Measurements from ENCODE around the gene AP3S2. TPM values are rescaled to one million over a fixed set of nuclear protein-coding genes. Genes with fewer than 3 reads are reported as not detected.

The AP3S2 gene
- total RNA-seq, 1 experiment from 2014 or later = 35.7 TPM

- ATAC-seq = no peak
- no peaks in the 10 kb centered on the region; the same call in 1 of the 2 replicates for H3K36me3 Mint-ChIP-seq
- TF ChIP-seq, protein P1, sequence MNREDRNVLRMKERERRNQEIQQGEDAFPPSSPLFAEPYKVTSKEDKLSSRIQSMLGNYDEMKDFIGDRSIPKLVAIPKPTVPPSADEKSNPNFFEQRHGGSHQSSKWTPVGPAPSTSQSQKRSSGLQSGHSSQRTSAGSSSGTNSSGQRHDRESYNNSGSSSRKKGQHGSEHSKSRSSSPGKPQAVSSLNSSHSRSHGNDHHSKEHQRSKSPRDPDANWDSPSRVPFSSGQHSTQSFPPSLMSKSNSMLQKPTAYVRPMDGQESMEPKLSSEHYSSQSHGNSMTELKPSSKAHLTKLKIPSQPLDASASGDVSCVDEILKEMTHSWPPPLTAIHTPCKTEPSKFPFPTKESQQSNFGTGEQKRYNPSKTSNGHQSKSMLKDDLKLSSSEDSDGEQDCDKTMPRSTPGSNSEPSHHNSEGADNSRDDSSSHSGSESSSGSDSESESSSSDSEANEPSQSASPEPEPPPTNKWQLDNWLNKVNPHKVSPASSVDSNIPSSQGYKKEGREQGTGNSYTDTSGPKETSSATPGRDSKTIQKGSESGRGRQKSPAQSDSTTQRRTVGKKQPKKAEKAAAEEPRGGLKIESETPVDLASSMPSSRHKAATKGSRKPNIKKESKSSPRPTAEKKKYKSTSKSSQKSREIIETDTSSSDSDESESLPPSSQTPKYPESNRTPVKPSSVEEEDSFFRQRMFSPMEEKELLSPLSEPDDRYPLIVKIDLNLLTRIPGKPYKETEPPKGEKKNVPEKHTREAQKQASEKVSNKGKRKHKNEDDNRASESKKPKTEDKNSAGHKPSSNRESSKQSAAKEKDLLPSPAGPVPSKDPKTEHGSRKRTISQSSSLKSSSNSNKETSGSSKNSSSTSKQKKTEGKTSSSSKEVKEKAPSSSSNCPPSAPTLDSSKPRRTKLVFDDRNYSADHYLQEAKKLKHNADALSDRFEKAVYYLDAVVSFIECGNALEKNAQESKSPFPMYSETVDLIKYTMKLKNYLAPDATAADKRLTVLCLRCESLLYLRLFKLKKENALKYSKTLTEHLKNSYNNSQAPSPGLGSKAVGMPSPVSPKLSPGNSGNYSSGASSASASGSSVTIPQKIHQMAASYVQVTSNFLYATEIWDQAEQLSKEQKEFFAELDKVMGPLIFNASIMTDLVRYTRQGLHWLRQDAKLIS (CRISPR knock-in tag; IDR thresholded peaks at IDR 0.05; ENCODE audit: borderline replicate concordance) = no peak
- TF ChIP-seq, protein P2, sequence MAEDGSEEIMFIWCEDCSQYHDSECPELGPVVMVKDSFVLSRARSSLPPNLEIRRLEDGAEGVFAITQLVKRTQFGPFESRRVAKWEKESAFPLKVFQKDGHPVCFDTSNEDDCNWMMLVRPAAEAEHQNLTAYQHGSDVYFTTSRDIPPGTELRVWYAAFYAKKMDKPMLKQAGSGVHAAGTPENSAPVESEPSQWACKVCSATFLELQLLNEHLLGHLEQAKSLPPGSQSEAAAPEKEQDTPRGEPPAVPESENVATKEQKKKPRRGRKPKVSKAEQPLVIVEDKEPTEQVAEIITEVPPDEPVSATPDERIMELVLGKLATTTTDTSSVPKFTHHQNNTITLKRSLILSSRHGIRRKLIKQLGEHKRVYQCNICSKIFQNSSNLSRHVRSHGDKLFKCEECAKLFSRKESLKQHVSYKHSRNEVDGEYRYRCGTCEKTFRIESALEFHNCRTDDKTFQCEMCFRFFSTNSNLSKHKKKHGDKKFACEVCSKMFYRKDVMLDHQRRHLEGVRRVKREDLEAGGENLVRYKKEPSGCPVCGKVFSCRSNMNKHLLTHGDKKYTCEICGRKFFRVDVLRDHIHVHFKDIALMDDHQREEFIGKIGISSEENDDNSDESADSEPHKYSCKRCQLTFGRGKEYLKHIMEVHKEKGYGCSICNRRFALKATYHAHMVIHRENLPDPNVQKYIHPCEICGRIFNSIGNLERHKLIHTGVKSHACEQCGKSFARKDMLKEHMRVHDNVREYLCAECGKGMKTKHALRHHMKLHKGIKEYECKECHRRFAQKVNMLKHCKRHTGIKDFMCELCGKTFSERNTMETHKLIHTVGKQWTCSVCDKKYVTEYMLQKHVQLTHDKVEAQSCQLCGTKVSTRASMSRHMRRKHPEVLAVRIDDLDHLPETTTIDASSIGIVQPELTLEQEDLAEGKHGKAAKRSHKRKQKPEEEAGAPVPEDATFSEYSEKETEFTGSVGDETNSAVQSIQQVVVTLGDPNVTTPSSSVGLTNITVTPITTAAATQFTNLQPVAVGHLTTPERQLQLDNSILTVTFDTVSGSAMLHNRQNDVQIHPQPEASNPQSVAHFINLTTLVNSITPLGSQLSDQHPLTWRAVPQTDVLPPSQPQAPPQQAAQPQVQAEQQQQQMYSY (CRISPR knock-in tag; IDR thresholded peaks at IDR 0.05) = no peak
- TF ChIP-seq NFYB (CRISPR knock-in tag; conservative IDR thresholded peaks at IDR 0.05; ENCODE audit: low read depth) (no peak), IRF1 (CRISPR knock-in tag; IDR thresholded peaks at IDR 0.05) (no peak), ZBTB21 (CRISPR knock-in tag; IDR thresholded peaks at IDR 0.05; ENCODE audit: borderline replicate concordance) (no peak)
- H3K9me3 Mint-ChIP-seq = no peaks in the 10 kb centered on the region
- H3K4me1 Mint-ChIP-seq = peaks cover 14% of the 10 kb centered on the region
- ChIA-PET POLR2A (no interaction called here), CTCF (interaction anchor here (1.2 to 4.1 kb wide), 2 partner anchors 66 to 87 kb away, joined by 3 to 26 read pairs; no protein-coding TSS in a partner anchor)
- no peak overlapping the region for H3K4me3 Mint-ChIP-seq
- H3K27me3 Mint-ChIP-seq (ENCODE audit: low read depth) = no peaks in the 10 kb centered on the region
- no peak for DNase-seq (ENCODE audit: low spot score)
- H3K27ac Mint-ChIP-seq = peak overlapping the region; percentile 36; the same call in 1 of the 2 replicates
Observed at GRCh38 chr15:89826671-89827655, 66.8 kb downstream of the AP3S2 start.

DNA sequence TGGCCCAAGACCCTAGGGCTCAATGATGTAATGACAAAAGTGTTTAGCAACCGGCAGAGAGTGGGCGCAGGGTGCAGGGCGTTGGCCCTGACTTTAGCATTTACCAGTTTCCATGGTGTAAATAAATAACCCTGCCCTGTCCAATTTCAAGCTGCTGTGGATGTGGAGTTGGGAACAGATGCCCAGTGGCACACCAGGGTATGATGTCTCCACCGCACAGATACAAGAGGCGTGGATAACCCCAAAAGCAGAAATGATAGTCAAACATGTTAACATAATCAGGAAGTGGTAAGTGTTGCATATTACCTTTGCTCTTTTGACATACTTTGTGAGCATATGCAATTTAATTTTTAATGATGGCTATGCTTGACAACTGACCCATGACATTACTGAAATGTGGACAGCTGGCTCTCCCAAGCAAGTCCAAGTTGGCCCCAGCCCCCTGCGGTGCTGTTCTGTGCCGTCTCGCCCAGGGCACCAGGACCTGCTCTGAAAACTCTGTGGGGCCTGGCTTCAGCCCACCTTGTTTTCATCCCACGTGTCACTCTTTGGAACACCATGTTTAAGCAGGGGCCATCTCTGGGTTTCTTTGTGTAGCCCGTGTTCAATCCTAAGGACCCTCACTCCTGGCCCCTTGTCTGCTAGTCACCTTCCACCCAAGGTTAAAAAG lies 68.4 kb downstream of the AP3S2 start:
- ATAC-seq = no peak

More for the DNA sequence above, 68.4 kb downstream of the AP3S2 start:
- TF ChIP-seq, protein P3, sequence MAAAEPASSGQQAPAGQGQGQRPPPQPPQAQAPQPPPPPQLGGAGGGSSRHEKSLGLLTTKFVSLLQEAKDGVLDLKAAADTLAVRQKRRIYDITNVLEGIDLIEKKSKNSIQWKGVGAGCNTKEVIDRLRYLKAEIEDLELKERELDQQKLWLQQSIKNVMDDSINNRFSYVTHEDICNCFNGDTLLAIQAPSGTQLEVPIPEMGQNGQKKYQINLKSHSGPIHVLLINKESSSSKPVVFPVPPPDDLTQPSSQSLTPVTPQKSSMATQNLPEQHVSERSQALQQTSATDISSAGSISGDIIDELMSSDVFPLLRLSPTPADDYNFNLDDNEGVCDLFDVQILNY (CRISPR knock-in tag; IDR thresholded peaks at IDR 0.05) = no peak
- TF ChIP-seq OVOL2 (CRISPR knock-in tag; IDR thresholded peaks at IDR 0.05; ENCODE audit: borderline replicate concordance) (no peak), ZSCAN18 (CRISPR knock-in tag; IDR thresholded peaks at IDR 0.05) (no peak), TEAD4 (CRISPR knock-in tag; IDR thresholded peaks at IDR 0.05) (no peak)
- Mint-ChIP-seq H3K36me3 (no peaks in the 10 kb centered on the region), H3K4me1 (peaks cover 14% of the 10 kb centered on the region), H3K9me3 (no peaks in the 10 kb centered on the region), H3K27me3 (ENCODE audit: low read depth) (no peaks in the 10 kb centered on the region), H3K4me3 (no peak overlapping the region), H3K27ac (no peak overlapping the region)
- CTCF ChIA-PET = no interaction called here
- POLR2A ChIA-PET = no interaction called here
- no peak for DNase-seq (ENCODE audit: low spot score)
